Embryonic facial prominence (tissue), 1 donor: ENCODE data around the gene REXO1.

ENCODE experiments used
- DNase-seq: peaks from one replicate; pipeline ENCODE4 v3.0.0-alpha.2; 2016; ENCODE audit errors: extremely low spot score

The REXO1 gene

DNA sequence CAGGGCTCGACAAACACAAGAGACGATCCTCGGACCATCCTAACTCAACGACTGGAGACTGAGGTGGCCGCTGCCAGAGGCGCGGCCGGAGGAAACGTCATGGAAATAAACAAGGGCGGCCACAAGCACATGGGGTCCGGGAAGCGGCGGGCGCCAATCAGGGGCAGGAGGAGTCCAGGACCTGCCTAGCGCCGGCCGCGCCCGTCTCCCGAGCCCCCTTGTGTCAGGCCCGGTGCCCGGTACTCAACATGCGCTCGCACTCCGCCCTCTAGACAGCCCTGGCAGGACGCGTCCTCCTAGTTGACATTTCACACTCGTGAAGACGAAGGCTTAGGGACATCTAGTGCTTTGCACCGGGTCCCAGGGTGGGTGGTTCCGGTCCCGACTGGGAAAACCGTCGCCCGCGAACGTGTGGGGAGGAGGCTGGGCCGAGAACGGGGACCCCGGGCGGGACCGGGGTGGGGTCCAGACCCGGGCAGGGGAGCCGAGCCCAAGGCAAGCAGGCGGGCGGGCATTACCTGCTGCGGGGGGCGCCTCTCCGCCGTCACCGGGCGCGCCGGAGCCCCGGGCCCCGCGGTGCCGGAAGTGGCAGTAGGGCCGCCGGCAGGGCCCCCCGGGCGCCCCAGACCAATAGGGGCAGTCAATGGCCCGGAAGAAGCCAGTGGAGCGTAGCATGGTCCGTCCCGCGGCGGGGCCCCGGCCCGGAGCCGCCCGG is 442 bp downstream of the REXO1 start:
- no peak for DNase-seq

DNA sequence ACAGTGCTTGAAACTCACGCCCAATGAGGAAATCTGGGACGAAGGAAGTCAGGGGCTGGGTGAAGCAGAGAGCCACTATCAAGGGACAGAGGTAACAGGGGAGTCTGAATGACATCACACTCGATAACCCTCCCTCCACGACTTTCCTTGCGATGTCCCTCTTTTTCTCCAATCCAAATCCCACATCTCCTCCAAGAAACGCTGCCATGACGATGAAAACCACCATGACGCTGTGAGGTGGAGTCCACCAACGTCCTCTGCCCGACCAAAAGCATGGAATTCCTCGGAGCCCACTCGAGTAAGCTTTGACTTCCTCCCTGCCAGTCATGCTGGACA is 967 bp downstream of the REXO1 start:
- no peak for DNase-seq

DNA sequence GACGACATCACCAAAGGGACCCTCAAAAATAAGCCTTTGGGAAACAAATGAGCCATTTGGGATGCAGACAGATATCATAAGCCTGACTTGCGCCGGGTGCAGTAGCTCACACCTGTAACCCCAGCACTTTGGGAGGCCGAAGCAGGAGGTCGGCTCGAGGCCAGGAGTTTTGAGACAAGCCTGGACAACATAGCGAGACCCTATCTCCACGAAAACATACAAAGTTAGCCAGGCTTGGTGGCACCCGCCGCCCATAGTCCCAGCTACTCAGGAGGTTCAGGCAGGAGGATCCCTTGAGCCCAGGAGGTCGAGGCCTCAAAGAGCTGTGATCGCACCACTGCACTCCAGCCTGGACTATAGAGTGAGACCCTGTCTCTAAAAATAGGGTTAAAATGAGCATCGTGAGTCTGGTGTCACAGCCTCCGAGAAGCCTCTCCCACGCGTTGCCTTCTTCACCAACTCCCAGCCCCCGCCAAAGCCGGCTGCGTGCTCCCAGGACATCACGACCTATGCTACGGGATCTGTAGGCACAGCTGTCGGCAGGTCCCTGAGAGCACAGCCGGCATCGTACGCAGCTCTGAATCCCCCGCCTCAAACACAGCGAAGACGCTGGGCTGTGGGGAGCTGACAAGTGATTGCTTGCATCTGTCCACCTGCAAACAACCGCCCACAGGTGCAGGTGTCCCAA is 1.6 kb downstream of the REXO1 start:
- DNase-seq = no peak

DNA sequence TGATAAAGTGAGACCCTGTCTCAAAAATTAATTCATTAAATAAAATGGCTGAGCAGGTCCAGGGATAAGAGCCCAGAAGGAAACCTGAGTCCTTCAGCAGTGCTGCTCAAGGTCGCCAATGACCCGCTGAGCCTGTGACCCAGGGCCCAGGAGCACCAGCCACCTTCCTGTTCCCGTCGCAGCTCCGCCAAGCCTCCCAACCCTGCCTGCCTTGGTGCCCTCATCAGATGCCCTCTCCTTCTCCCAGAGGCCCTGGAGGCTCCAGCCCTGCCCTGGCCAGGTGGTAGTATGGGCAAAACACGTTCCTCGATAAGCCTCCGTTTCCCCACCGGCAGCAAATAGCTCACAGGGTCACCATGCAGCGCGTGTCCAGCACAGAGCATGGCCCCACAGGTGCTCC is 2.6 kb downstream of the REXO1 start:
- no peak for DNase-seq

DNA sequence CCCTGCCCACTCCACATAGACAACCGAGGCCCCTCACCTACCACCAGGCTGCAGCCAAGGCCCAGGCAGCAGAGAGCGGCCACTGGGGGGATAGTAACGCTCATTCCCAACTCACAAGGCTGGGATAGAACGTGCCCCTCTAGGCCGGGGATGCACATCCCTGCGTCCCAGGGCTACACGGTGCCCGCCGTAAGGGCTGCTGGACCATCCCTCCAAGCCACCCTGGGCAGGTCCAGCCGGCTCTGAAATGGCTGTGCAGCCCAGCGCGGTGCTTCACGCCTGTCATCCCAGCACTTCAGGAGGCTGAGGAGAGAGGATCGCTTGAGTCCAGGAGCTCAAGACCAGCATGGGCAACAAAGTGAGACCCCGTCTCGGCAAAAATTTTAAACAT is 3.2 kb downstream of the REXO1 start:
- no peak for DNase-seq

DNA sequence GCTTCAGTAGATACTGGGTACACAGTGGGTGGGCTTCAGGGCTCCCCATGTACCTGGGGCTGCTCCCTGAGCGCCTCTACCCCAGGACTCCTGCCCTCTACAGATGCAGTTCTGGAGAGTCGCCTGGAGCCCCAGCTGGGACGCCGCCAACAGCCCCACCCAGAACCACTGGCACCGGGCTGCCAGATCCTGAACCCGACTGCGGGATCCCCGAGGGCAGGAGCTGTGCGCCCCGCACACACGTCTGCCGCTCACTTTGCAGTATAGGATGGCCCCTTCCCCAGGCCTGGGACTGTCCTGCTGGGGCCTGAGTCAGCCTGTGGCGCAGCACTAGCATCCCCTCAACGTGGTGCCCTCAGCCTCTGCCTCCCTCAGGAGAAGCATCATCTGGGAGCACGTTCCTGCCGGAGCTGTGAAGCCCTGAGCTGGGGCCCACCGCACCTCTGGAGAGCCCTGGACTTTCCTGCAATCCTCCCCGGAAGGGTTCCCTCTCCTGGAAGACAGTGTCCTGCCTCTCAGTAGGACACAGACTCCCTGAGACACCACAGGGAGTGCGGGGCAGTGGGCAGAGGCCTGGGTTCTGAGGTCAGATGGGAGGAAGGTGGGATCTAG is 3.7 kb downstream of the REXO1 start:
- no peak for DNase-seq

DNA sequence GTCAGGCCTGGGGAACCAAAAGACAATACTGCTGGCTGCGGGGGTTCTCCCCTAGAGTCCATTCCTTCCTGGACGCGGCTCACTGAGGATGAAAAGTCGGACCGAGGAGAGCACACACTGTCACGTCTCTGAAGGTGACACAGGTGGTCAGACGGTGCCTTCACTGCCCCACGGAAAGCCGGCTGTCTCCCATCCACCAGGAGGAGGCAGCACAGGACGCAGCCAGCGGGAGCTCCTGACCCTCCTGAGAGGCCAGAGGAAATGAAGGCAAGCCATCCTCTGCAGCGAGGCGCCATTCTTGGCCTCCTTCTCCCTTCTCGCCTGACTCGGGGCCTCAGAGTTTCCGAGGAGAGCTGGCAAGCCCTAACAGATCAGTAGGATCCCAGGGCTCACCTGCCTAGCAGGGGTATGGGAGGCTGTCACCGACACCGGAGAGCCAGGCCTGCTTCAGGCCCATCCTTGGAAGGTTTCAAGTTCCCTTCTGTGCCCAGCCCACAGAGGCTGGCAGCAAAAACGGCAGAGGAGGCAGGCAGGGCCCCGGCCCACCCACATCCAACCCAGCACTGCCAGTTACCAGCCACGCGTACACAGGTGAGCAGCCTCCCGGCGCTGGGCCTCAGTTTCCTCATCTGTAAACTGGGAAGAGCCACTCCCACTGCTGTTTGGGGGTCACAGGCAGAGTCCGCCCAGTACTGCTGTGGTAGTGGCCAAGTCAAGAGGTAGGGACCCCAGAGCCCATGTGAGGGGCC is 4.5 kb downstream of the REXO1 start:
- no peak for DNase-seq

DNA sequence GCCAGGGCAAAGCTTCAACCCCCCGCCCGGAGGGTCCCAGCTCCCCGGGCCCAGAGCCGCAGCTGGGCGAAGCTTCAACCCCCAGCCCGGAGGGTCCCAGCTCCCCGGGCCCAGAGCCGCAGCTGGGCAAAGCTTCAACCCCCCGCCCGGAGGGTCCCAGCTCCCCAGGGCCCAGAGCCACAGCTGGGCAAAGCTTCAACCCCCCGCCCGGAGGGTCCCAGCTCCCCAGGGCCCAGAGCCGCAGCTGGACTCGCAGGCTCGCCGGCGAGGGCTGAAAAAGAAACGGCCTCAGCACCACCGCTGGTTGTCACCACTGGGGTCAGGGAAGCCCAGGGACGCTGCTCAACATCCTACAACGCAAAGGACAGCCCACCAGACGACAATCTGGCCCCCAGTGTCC is 5.2 kb downstream of the REXO1 start:
- DNase-seq = no peak

DNA sequence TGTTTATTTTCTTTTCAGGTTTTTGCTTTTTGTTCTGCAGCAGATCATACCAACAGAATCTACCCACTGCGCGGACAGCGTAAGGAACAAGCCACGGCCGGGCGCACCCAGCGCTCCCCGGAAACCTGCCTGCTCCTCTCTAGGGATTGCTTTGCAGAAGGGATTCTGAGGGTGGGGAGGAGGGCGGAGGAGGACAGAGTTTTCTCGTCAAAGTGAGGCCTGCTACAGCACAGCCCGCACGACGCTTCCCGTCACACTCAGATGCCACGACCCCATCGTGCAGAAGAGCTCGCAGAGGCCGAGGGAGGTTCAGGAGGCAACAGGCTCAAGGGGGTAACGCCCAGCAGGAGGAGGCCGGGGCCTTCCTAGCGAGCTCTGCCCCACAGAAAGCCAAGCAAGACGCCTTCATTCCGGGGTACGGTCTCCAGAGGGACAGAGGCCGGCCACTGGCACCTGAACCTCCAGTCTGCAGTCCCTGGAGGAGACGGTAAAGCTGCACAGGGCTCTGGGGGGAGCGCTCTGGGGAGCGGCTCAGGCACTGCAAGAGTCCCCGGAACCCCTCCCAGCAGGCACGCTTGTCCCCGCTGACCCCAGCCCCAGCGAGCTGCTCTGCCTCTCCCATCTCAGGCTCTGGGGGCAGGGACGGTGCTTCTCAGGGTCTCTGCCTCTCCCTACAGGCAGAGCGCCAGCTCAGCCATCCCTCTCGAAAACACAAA is 6.9 kb downstream of the REXO1 start:
- no peak for DNase-seq

DNA sequence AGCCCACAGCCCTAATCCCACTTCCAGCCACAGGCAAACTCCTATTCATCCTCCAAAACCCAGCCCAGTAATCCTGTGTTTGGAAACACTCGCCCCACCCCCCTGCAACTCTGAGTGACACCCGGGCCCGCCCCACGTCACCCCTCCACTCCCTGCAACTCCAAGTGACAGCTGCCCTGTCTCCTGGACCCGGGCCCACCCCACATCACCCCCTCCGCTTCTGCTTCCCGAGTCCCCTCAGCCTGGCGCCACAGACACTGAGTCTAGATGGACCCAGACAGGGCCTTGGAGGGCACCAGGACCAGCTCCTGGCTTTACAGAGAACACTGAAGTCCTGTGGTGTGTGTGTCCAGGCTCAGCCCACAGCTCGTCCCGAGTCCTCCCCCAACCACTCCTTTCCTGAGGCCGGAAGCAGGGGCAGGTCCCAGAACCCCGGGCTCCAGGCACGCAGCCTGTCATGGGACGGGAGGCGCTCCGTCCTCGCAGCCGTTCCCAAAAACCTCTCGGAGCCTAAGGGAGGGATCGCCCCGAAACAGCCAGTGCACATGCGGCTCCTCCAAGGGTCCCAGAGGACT is 7.7 kb downstream of the REXO1 start:
- DNase-seq = no peak

DNA sequence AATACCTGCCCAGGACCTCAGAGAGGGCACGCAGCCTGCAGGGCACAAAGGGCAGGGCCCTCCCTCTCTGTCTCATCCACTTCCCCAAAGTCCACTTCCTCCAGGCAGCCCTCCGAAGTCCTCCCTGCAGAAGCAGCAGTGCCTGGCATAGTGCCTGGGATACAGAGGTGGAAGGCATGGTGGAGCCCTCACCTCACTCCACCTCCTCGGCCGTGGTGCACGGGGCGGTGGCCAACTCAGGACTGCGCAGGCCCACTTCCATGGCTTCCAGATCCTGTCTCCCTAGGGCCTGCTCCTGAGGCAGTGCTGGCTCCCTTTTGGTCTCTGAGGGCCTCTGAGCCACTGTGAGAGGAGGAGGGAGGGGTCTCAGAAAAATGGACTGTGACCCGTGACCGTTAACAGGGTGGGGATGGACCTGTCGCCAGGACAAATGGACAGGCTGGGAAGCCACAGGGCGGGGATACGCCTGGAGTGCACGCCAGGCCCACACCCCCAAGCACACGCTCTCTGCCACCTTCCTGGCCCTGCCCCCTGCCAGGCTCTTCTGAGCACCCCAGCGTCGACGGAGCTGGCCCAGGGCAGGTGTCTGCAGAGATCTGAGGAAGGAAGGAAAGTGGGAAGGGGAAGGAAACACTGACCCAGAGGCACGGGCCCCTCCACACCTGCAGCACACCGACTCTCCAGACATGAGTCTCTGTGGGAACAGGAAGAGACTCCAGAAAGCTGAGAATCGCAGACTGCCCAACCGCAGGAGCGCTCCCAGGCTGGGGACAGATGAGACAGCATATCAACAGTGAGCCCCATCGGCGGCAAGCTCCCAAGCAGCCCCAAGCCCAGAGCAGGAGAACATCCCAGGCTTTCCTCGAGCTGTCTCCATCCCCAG is 8.4 kb downstream of the REXO1 start:
- DNase-seq = no peak

DNA sequence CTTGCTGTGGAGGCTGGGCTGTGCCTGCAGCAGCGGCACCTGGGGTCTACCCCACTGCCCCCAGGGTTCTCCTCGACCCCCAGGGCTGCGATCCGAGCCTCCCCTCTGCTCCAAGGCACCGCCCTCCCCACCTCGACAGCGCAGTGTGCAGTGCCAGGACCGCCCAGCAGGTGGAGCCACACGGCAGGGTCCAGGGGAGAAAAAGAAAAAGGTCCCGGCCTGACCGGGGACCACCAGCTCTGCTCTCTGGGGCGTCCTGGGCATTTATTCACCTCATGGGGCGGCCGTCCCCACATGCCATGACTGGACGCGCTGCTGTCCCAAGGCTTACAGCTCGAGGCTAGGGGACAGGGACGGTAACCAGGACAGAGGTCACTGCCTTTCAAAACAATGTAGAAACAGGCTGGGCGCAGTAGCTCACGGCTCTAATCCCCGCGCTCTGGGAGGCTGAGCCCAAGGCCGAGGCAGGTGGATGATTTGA is 10.6 kb downstream of the REXO1 start:
- DNase-seq = no peak

DNA sequence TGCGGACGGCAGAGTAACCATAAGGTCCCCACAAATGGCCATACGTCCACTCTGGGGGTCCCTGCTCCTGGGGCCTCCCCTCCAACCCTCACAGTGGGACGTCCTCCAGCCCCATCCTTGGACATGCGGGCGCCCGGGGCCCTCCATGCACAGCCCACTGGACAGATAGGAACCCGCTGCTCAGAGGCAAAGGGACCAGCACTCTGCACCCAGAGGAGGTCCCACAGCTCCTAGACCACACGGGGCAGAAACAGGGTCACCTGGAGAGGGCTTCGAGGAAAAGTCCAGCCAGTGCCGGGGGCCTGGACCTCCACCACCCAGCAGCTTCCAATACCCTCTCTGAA is 11.1 kb downstream of the REXO1 start:
- no peak for DNase-seq

DNA sequence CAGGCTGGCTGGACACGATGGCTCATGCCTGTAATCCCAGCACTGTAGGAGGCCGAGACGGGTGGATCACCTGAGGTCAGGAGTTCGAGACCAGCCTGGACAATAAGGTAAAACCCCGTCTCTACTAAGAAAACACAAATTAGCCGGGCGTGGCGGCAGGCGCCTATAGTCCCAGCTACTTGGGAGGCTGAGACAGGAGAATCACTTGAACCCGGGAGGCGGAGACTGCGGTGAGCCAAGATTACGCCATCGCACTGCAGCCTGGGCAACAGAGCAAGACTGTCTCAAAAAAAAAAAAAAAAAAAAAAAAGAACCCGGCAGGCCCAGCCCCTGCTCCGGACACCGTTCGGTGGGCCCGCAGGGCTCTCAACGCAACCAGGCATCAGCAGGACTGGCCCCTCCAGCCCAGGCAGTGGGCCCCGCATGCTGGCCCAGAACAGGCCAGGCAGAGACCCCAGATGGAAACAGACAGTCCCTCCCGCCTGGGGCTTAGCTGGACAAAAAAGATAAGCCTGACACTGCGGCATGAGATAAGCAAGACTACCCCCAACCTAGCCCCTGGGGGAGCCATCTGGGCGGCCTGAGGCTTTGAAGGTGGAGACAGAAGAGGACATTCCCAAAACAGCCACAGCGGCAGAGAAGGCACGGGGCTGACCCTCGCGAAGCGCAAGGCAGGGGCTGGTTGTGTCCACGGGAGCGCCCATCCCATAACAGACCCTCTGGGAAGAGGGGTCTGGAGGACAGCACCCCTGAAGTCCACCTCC is 11.6 kb downstream of the REXO1 start:
- DNase-seq = no peak

DNA sequence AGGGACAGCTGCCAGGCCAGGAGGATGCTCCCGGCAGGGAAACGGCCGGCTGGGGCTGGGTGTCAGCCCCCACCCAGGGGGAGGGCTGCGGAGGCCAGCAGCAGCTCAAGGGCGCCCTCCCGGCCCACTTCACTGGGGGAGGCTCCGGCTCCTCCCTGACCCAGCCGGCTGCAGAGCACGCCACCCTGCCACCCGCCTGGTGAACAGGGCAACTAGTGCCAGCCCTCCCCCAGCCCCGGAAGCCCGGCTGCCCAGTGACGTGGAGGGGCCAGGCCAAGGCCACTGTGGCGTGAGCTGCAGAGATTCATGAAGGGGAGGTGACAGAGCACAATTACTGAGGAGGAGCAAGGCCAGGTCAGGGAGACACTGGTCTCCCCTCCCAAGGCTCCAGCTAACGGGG is 14.7 kb downstream of the REXO1 start:
- no peak for DNase-seq

DNA sequence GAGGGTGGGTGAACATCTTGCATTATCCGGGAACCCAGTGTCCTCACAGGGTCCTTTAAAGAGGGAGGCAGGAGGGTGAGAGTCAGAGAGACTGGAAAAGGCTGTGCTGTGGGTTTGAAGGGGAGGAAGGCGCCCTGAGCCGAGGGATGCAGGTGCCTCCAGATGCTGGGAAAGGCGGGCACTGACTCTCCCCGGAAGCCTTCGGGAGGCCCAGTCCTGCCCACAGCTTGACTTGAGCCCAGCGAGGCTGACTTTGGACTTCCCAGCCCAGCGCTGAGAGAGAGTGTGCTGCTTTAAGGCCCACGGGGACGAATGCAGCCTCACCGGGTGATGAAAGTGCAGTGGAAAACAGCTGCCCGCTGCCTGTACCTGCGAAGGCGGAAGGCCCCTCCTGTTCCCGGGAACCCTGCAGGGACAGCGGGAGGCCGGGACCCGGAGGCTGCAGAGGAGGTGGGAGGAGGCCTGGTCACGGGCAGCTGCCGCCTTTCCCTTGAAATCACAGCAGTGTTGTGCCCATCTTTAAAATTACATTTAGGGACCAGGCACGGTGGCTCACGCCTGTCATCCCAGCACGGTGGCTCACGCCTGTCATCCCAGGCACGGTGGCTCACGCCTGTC is 16.1 kb downstream of the REXO1 start:
- DNase-seq = no peak

DNA sequence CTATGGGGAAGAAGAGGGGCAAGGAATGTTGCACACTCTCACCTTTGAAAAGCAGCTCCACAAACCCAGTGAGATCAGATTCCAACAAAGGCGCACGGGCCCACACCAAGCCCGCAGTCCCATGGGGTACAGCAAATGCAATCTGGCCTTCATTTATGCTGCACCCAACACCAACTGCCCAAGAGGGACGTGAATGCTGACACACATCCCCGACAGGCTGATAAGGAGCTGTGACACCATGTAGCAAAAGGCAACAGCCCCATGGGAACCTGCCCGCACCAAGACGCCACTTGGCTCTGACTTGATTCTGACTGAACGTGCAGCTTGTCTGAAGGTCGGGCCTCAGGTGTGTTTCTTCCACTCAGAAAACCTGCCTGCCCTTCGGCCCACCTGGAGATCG is 17.3 kb downstream of the REXO1 start:
- no peak for DNase-seq

DNA sequence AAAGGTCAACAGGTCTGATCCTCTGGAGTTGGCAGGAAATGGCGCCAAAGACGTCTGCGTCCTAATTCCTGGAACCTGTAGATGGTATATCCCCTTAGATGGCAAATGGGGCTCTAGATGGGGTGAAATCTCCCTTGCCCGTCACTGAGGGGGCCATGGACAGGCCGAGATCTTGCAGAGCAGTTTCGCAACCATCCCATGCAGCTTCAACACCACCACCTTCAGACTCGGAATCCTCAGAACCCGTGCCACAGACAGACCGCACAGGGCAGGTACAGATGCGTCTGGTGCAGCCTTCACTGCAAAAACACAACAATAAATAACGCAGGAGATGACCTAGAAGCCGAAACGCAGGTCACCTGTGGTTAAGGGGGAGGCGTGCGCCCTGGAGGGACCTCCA is 17.7 kb downstream of the REXO1 start:
- no peak for DNase-seq

DNA sequence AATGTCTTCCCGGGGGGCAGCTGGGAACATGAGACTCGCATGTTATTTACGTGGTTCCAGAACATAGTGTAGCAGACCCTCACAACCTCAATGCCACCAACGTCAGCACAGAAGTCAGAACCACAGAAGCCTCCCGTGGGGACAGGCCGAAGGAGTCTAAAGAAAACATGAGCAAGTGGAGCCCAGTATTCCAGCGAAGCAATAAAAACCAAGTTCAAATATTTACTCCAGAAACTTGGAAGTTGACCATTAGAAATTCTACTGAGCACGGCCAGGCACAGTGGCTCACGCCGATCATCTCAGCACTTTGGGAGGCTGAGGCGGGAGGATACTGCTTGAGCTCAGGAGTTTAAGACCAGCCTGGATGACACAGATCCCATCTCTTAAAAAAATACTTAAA is 18.3 kb downstream of the REXO1 start:
- no peak for DNase-seq
